ENCODE data around the gene SRP68. TPM values are rescaled to one million over a fixed set of nuclear protein-coding genes. Genes with fewer than 3 reads are reported as not detected.

Gene SRP68
- total RNA-seq, 1 experiment from 2014 or later = 113 TPM

DNA sequence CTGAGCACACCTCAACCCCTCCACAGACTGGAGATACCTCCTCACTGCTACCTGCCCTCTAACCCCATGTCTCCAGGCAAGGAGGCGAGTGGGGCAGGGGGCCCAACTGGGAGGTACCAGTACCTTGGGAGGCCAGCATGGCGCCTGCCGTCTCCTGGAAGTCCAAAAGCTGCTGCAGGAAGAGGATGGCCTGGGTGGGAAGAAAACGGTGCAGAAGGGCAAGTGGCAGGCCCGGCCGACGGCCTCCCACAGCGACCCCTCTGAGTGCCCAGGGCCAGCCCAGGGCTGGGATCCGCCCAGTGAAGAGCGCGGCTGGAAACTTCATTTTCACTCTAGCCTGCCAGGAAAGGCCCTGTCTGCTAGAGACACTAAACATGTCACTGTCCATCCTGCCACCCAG, 15.2 kb upstream of the SRP68 start:
- H3K4me3 Mint-ChIP-seq (ENCODE audit: unreplicated experiment) = no peak overlapping the region
- CTCF ChIA-PET = no interaction called here
- H3K27me3 ChIP-seq (replicated peaks; ENCODE audit: control insufficient read depth, insufficient read depth, low read length) = no peaks in the 10 kb centered on the region
- no peaks in the 10 kb centered on the region for H3K9me3 ChIP-seq
- POLR2A ChIA-PET = no interaction called here
- peaks cover 5% of the 10 kb centered on the region for H3K36me3 ChIP-seq (ENCODE audit: control insufficient read depth, insufficient read depth, low read length)
- H3K36me3 Mint-ChIP-seq (ENCODE audit: insufficient read depth, unreplicated experiment) = peaks cover 46% of the 10 kb centered on the region
- TF ChIP-seq, protein P1, sequence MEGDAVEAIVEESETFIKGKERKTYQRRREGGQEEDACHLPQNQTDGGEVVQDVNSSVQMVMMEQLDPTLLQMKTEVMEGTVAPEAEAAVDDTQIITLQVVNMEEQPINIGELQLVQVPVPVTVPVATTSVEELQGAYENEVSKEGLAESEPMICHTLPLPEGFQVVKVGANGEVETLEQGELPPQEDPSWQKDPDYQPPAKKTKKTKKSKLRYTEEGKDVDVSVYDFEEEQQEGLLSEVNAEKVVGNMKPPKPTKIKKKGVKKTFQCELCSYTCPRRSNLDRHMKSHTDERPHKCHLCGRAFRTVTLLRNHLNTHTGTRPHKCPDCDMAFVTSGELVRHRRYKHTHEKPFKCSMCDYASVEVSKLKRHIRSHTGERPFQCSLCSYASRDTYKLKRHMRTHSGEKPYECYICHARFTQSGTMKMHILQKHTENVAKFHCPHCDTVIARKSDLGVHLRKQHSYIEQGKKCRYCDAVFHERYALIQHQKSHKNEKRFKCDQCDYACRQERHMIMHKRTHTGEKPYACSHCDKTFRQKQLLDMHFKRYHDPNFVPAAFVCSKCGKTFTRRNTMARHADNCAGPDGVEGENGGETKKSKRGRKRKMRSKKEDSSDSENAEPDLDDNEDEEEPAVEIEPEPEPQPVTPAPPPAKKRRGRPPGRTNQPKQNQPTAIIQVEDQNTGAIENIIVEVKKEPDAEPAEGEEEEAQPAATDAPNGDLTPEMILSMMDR (IDR thresholded peaks at IDR 0.05; ENCODE audit: insufficient read depth in 1 of 2, low read depth in 1 of 2, low read length in 1 of 2, severe bottlenecking in 1 of 2, unreplicated experiment in 1 of 2) = no peak
- intact Hi-C loops (cut with micrococcal nuclease; ENCODE audit: unreplicated experiment) = no loop called here
- no peaks in the 10 kb centered on the region for H3K4me1 ChIP-seq
- no peak overlapping the region for H3K27ac Mint-ChIP-seq (ENCODE audit: unreplicated experiment)
- no peak for DNase-seq
- BruUV-seq (replicated peaks) = no TSS peak
- H3K4me3 ChIP-seq (ENCODE audit: low read depth, low read length) = no peak overlapping the region
- H3K9me3 Mint-ChIP-seq (ENCODE audit: unreplicated experiment) = no peaks in the 10 kb centered on the region
- no peaks in the 10 kb centered on the region for H3K4me1 Mint-ChIP-seq (ENCODE audit: low read depth, unreplicated experiment)
- no peaks in the 10 kb centered on the region for H3K27me3 Mint-ChIP-seq (ENCODE audit: insufficient read depth, unreplicated experiment)

DNA sequence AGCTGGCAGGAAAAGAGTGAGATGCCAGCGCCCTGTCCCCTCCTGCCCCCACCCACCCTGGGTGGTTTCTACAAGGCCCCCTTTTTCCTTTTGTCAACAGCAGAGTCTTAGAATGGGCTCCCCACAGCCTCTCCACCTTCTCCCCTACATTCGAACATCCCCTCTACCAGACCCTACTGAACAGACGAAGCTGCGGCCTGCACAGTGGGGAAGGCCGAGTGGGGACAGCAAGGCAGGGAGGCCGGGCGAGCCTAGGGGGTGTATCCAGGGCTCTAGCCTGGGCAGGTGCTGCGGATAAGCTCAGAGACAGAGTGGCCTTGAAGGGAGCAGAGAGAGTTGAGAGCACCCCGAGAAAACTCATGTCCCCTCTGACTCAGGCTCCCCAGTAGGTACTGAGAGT, 14.1 kb upstream of the SRP68 start:
- no peak for DNase-seq
- no TSS peak for BruUV-seq (replicated peaks)
- Histone ChIP-seq H3K9me3 (no peaks in the 10 kb centered on the region), H3K36me3 (ENCODE audit: control insufficient read depth, insufficient read depth, low read length) (peaks cover 5% of the 10 kb centered on the region), H3K27me3 (replicated peaks; ENCODE audit: control insufficient read depth, insufficient read depth, low read length) (no peaks in the 10 kb centered on the region), H3K4me3 (ENCODE audit: low read depth, low read length) (no peak overlapping the region), H3K4me1 (no peaks in the 10 kb centered on the region)
- H3K27ac Mint-ChIP-seq (ENCODE audit: unreplicated experiment) = no peak overlapping the region
- ChIA-PET CTCF (interaction anchor here (0.5 to 0.9 kb wide), 3 partner anchors 23 to 367 kb away, joined by 3 to 6 read pairs (median 4); partner anchors contain the start of gene UBE2O), POLR2A (no interaction called here)
- no peaks in the 10 kb centered on the region for H3K27me3 Mint-ChIP-seq (ENCODE audit: insufficient read depth, unreplicated experiment)
- intact Hi-C loops (cut with micrococcal nuclease; ENCODE audit: unreplicated experiment) = no loop called here
- H3K4me1 Mint-ChIP-seq (ENCODE audit: low read depth, unreplicated experiment) = no peaks in the 10 kb centered on the region
- no peaks in the 10 kb centered on the region for H3K9me3 Mint-ChIP-seq (ENCODE audit: unreplicated experiment)
- peaks cover 46% of the 10 kb centered on the region for H3K36me3 Mint-ChIP-seq (ENCODE audit: insufficient read depth, unreplicated experiment)
- no peak overlapping the region for H3K4me3 Mint-ChIP-seq (ENCODE audit: unreplicated experiment)
- TF ChIP-seq, protein P1 (IDR thresholded peaks at IDR 0.05; ENCODE audit: insufficient read depth in 1 of 2, low read depth in 1 of 2, low read length in 1 of 2, severe bottlenecking in 1 of 2, unreplicated experiment in 1 of 2) = no peak

GRCh38 chr17:76085731-76086366, 13.5 kb upstream of the SRP68 start:
- no peak for DNase-seq
- no TSS peak for BruUV-seq (replicated peaks)
- ChIA-PET CTCF (interaction anchor here (0.9 kb wide), 1 partner anchor 24 kb away, joined by 6 read pairs; no protein-coding TSS in a partner anchor), POLR2A (interaction anchor here (0.6 to 1.0 kb wide), 2 partner anchors 13 to 197 kb away, joined by 3 to 7 read pairs; partner anchors contain the start of gene SRP68)
- H3K27me3 ChIP-seq (replicated peaks; ENCODE audit: control insufficient read depth, insufficient read depth, low read length) = no peaks in the 10 kb centered on the region
- Mint-ChIP-seq H3K4me3 (ENCODE audit: unreplicated experiment) (no peak overlapping the region), H3K36me3 (ENCODE audit: insufficient read depth, unreplicated experiment) (peaks cover 50% of the 10 kb centered on the region), H3K4me1 (ENCODE audit: low read depth, unreplicated experiment) (no peaks in the 10 kb centered on the region), H3K27me3 (ENCODE audit: insufficient read depth, unreplicated experiment) (no peaks in the 10 kb centered on the region), H3K27ac (ENCODE audit: unreplicated experiment) (no peak overlapping the region), H3K9me3 (ENCODE audit: unreplicated experiment) (no peaks in the 10 kb centered on the region)
- intact Hi-C loops (cut with micrococcal nuclease; ENCODE audit: unreplicated experiment) = no loop called here
- TF ChIP-seq, protein P1 (IDR thresholded peaks at IDR 0.05; ENCODE audit: insufficient read depth in 1 of 2, low read depth in 1 of 2, low read length in 1 of 2, severe bottlenecking in 1 of 2, unreplicated experiment in 1 of 2) = peak in 1 of 2 experiments; percentile 6
- no peaks in the 10 kb centered on the region for H3K9me3 ChIP-seq
- no peaks in the 10 kb centered on the region for H3K4me1 ChIP-seq
- peaks cover 5% of the 10 kb centered on the region for H3K36me3 ChIP-seq (ENCODE audit: control insufficient read depth, insufficient read depth, low read length)
- H3K4me3 ChIP-seq (ENCODE audit: low read depth, low read length) = no peak overlapping the region
